ENCODE results near the gene IDH1. TPM values are rescaled to one million over a fixed set of nuclear protein-coding genes. Genes with fewer than 3 reads are reported as not detected.

The IDH1 gene
- total and polyA plus RNA-seq, 2 of the 8 experiments (the other 6 are each of a cell fraction or from before 2014, with no cell fraction given): 174 to 398 TPM

DNA sequence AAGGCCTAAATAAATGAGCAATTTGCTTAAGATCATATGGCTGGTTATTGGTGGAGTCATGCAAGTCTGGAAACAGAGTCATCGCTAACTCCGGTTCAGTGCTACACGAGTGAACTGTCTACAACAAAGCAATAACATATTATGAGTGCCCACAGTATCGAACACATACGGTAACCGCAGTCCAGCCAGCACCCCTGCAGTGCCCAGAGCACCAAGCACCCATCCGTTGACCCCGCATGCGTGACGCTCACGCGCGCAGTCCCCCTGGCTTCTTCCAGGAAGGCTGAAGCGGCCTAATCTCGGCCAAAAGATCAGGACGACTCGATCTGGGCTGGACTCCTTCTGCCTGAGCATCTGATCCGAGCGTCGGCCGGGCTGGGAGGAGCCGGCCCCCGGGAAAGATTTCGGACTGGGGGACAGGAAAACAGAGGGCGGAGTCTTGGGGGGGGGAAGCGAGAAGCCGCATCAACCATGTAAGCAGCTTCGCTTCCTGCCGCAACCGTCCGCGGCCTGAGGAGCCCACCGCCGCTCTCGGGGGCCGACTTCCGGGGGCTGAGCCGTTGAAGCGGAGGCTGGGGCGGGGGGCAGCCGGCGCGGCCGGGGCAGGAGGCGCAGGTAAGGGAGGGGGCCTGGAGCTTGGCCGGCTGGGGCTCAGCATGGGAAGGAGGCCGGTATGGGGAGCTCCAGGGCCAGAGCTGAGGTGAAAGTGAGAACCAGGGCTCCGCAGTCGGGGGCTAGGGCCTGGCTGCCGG lies 11.1 kb upstream of the IDH1 start, which contains the start of gene PIKFYVE (continued):
- TF ChIP-seq, protein P1, sequence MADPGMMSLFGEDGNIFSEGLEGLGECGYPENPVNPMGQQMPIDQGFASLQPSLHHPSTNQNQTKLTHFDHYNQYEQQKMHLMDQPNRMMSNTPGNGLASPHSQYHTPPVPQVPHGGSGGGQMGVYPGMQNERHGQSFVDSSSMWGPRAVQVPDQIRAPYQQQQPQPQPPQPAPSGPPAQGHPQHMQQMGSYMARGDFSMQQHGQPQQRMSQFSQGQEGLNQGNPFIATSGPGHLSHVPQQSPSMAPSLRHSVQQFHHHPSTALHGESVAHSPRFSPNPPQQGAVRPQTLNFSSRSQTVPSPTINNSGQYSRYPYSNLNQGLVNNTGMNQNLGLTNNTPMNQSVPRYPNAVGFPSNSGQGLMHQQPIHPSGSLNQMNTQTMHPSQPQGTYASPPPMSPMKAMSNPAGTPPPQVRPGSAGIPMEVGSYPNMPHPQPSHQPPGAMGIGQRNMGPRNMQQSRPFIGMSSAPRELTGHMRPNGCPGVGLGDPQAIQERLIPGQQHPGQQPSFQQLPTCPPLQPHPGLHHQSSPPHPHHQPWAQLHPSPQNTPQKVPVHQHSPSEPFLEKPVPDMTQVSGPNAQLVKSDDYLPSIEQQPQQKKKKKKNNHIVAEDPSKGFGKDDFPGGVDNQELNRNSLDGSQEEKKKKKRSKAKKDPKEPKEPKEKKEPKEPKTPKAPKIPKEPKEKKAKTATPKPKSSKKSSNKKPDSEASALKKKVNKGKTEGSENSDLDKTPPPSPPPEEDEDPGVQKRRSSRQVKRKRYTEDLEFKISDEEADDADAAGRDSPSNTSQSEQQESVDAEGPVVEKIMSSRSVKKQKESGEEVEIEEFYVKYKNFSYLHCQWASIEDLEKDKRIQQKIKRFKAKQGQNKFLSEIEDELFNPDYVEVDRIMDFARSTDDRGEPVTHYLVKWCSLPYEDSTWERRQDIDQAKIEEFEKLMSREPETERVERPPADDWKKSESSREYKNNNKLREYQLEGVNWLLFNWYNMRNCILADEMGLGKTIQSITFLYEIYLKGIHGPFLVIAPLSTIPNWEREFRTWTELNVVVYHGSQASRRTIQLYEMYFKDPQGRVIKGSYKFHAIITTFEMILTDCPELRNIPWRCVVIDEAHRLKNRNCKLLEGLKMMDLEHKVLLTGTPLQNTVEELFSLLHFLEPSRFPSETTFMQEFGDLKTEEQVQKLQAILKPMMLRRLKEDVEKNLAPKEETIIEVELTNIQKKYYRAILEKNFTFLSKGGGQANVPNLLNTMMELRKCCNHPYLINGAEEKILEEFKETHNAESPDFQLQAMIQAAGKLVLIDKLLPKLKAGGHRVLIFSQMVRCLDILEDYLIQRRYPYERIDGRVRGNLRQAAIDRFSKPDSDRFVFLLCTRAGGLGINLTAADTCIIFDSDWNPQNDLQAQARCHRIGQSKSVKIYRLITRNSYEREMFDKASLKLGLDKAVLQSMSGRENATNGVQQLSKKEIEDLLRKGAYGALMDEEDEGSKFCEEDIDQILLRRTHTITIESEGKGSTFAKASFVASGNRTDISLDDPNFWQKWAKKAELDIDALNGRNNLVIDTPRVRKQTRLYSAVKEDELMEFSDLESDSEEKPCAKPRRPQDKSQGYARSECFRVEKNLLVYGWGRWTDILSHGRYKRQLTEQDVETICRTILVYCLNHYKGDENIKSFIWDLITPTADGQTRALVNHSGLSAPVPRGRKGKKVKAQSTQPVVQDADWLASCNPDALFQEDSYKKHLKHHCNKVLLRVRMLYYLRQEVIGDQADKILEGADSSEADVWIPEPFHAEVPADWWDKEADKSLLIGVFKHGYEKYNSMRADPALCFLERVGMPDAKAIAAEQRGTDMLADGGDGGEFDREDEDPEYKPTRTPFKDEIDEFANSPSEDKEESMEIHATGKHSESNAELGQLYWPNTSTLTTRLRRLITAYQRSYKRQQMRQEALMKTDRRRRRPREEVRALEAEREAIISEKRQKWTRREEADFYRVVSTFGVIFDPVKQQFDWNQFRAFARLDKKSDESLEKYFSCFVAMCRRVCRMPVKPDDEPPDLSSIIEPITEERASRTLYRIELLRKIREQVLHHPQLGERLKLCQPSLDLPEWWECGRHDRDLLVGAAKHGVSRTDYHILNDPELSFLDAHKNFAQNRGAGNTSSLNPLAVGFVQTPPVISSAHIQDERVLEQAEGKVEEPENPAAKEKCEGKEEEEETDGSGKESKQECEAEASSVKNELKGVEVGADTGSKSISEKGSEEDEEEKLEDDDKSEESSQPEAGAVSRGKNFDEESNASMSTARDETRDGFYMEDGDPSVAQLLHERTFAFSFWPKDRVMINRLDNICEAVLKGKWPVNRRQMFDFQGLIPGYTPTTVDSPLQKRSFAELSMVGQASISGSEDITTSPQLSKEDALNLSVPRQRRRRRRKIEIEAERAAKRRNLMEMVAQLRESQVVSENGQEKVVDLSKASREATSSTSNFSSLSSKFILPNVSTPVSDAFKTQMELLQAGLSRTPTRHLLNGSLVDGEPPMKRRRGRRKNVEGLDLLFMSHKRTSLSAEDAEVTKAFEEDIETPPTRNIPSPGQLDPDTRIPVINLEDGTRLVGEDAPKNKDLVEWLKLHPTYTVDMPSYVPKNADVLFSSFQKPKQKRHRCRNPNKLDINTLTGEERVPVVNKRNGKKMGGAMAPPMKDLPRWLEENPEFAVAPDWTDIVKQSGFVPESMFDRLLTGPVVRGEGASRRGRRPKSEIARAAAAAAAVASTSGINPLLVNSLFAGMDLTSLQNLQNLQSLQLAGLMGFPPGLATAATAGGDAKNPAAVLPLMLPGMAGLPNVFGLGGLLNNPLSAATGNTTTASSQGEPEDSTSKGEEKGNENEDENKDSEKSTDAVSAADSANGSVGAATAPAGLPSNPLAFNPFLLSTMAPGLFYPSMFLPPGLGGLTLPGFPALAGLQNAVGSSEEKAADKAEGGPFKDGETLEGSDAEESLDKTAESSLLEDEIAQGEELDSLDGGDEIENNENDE (IDR thresholded peaks at IDR 0.05; ENCODE audit: insufficient replicate concordance, low read length): peak; percentile 99
- TF ChIP-seq JUN (IDR thresholded peaks at IDR 0.05; ENCODE audit: low read depth, low read length): no peak
- peak; percentile 68 for TF ChIP-seq YY1 (IDR thresholded peaks at IDR 0.05; ENCODE audit: low read depth, low read length)
- TF ChIP-seq SP1 (IDR thresholded peaks at IDR 0.05; ENCODE audit: low read depth, low read length): peak; percentile 77
- TF ChIP-seq SAP30 (IDR thresholded peaks at IDR 0.05; ENCODE audit: insufficient read depth, insufficient replicate concordance, low read length): no peak
- TF ChIP-seq, protein P2, sequence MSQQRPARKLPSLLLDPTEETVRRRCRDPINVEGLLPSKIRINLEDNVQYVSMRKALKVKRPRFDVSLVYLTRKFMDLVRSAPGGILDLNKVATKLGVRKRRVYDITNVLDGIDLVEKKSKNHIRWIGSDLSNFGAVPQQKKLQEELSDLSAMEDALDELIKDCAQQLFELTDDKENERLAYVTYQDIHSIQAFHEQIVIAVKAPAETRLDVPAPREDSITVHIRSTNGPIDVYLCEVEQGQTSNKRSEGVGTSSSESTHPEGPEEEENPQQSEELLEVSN (IDR thresholded peaks at IDR 0.05): peak; percentile 24; the same call in 1 of the 2 replicates
- TF ChIP-seq NANOG (IDR thresholded peaks at IDR 0.05; ENCODE audit: insufficient read depth, low read depth, low read length, poor library complexity, severe bottlenecking): no peak
- TF ChIP-seq BACH1 (IDR thresholded peaks at IDR 0.05; ENCODE audit: low read length): peak; percentile 76; the same call in 1 of the 2 replicates
- no peak for TF ChIP-seq POU5F1 (IDR thresholded peaks at IDR 0.05; ENCODE audit: low read depth, low read length)

Data from H1 (cell line).